Vagina (tissue), 2 donors: ENCODE data around the gene IGFBP6.

ENCODE experiments used
- CTCF ChIP-seq, 3 experiments: fragments of 450-650 bp in 2 of 3; fragments of 200-600 bp in 1 of 3; sonication (generic) in 1 of 3; IDR thresholded peaks; one replicate each; pipeline ENCODE4 v1.5.1; 2017 to 2019; ENCODE audit warnings: antibody characterized with exemption in 3 of 3, mild to moderate bottlenecking in 2 of 3, moderate library complexity in 2 of 3
- POLR2AphosphoS5 ChIP-seq, 2 donors: sonication (generic); formaldehyde crosslinking; IDR thresholded peaks; one replicate each; pipeline ENCODE4 v1.9.0; 2017; ENCODE audit warnings: antibody characterized with exemption in 2 of 2, mild to moderate bottlenecking in 2 of 2, low read depth in 1 of 2; ENCODE audit not compliant: insufficient read depth in 1 of 2

GRCh38 chr12:53067993-53068770 lies 29.3 kb upstream of the IGFBP6 start:
- TF ChIP-seq POLR2AphosphoS5 (IDR thresholded peaks at IDR 0.05; ENCODE audit: insufficient read depth in 1 of 2, low read depth in 1 of 2) (no peak), CTCF (IDR thresholded peaks at IDR 0.05) (no peak)
